ENCODE measurements around the gene PRDM16. TPM values are rescaled to one million over a fixed set of nuclear protein-coding genes. Genes with fewer than 3 reads are reported as not detected.

The PRDM16 gene
- total RNA-seq, 1 experiment from 2014 or later: 6.1 TPM

DNA sequence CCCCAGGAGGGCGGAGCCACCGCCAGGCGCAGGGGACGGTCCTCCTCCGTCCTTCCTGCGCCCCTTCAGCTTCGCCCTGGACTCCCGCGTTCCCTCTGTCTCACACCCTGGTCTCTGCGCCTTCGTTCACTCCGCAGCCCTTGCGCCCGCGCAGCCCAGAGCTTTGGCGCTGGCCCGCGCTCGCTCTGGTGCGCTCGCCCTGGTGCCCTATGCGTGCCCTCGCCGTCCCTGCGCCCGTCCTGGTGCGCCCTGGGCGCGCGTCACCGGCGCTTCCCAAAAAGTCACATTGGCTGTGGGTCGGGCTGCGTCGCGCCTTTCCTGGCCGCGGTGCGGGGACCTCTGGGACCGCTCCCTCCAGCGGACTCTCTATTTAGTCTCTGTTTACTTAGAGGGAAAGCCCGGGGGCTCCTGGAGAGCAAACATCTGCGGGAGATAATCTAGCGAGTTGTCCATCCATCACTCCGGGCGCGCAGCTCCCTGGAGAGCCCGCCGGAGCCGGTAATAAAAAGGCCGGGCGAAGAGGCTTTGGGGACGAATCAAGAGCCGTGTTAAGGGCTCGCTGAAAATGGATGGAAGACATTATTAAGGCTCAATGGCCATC lies 178.6 kb downstream of the PRDM16 start:
- RAD21 ChIA-PET (ENCODE audit: low non-redundant PET in 1 of 2, low total read pairs in 2 of 2, uncharacterized antibody in 2 of 2, unreplicated experiment in 2 of 2): no interaction called here
- no peak for DNase-seq (ENCODE audit: low read depth, low spot score)
- BruUV-seq (replicated peaks): no TSS peak
- intact Hi-C loops (cut with micrococcal nuclease): no loop called here
- CTCF ChIA-PET: no interaction called here
- Histone ChIP-seq H3K9ac (ENCODE audit: low read length) (no peak overlapping the region), H3K27ac (ENCODE audit: low read depth, low read length) (no peak overlapping the region), H3K9me3 (ENCODE audit: control insufficient read depth in 1 of 2, insufficient read depth in 1 of 2, low read depth in 1 of 2, low read length in 2 of 2) (no peaks in the 10 kb centered on the region), H3K4me1 (ENCODE audit: control insufficient read depth in 1 of 2, insufficient read depth in 2 of 2, low read length in 2 of 2) (peaks cover 3 to 6% of the 10 kb centered on the region in 2 experiments; a peak in 1 of 4 replicates), H3K36me3 (ENCODE audit: control insufficient read depth in 1 of 2, insufficient read depth in 2 of 2, low read length in 2 of 2) (no peaks in the 10 kb centered on the region), H3K79me2 (ENCODE audit: insufficient read depth, low read length) (no peaks in the 10 kb centered on the region), H4K20me1 (ENCODE audit: insufficient read depth) (no peaks in the 10 kb centered on the region), H3K4me2 (ENCODE audit: low read length) (no peak overlapping the region), H3K9me2 (ENCODE audit: insufficient read depth) (no peaks in the 10 kb centered on the region), H3K27me3 (ENCODE audit: insufficient read depth, low read length) (no peaks in the 10 kb centered on the region), H3K4me3 (replicated peaks in 1 of 2; ENCODE audit: low read depth in 1 of 2, low read length in 2 of 2) (no peak overlapping the region), H2AFZ (ENCODE audit: low read depth, low read length, poor library complexity, severe bottlenecking) (no peak overlapping the region)
- no peak for ATAC-seq
- TF ChIP-seq FOSL1 (IDR thresholded peaks at IDR 0.05; ENCODE audit: low read depth) (no peak), SRF (IDR thresholded peaks at IDR 0.05; ENCODE audit: low read depth) (no peak), YY1 (IDR thresholded peaks at IDR 0.05; ENCODE audit: extremely low read depth, insufficient replicate concordance, low read depth, low read length) (no peak), ATF3 (IDR thresholded peaks at IDR 0.05) (no peak), ZFX (IDR thresholded peaks at IDR 0.05) (no peak), SP1 (IDR thresholded peaks at IDR 0.05; ENCODE audit: low read depth) (no peak), CEBPB (IDR thresholded peaks at IDR 0.05; ENCODE audit: low read depth) (no peak), SIN3A (IDR thresholded peaks at IDR 0.05; ENCODE audit: low read depth) (no peak), ZBTB33 (IDR thresholded peaks at IDR 0.05; ENCODE audit: extremely low read depth, insufficient replicate concordance, low read length) (no peak), CTCF (IDR thresholded peaks at IDR 0.05 in 2 of 3, conservative IDR thresholded peaks at IDR 0.05 in 1 of 3; ENCODE audit: borderline replicate concordance in 1 of 3, insufficient read depth in 1 of 3, low read depth in 2 of 3, low read length in 2 of 3) (no peak), TCF7L2 (IDR thresholded peaks at IDR 0.05; ENCODE audit: borderline replicate concordance, extremely low read depth, insufficient read depth, insufficient read length) (no peak), CBX3 (IDR thresholded peaks at IDR 0.05; ENCODE audit: low read depth) (no peak), RAD21 (IDR thresholded peaks at IDR 0.05; ENCODE audit: low read depth) (no peak), EGR1 (IDR thresholded peaks at IDR 0.05; ENCODE audit: low read depth) (no peak), EZH2 (IDR thresholded peaks at IDR 0.05) (no peak), ZNF274 (IDR thresholded peaks at IDR 0.05; ENCODE audit: low read depth, low read length) (no peak), POLR2AphosphoS5 (IDR thresholded peaks at IDR 0.05; ENCODE audit: low read depth, low read length) (no peak), EZH2phosphoT487 (IDR thresholded peaks at IDR 0.05; ENCODE audit: borderline replicate concordance) (no peak)
- POLR2A ChIA-PET: no interaction called here
